K562 (cell line): ENCODE data around the gene PET117. TPM values are rescaled to one million over a fixed set of nuclear protein-coding genes. Genes with fewer than 3 reads are reported as not detected.
"Not testable (repeated sequence)": the region's sequence is repeated elsewhere in the genome, so short reads cannot be mapped to it uniquely, and the experiment has no call there.

ENCODE experiments used
- ATAC-seq: fragments of 200-7000 bp; cut with Tn5 transposase; 3 replicates; pipeline ENCODE4 v1.9.1; 2020; ENCODE audit warnings: moderate library complexity
- BruUV-seq: library from RNA; stranded (reverse); fragments of 400-500 nt; replicated peaks from 2 replicates; lab custom pipeline; 2021; lab: Mats Ljungman, UMichigan
- CTCF ChIA-PET: fragments of 300-600 bp; formaldehyde crosslinking; extraction: SDS; loops from one replicate; lab custom pipeline; 2021; ENCODE audit warnings: low intra/inter-chr PET ratio; lab: Yijun Ruan, JAX
- POLR2A ChIA-PET: fragments of 300-600, 350-650 bp; sonication (Branson Sonifier 250); formaldehyde crosslinking; extraction: SDS; loops from one replicate; lab custom pipeline; 2021; ENCODE audit warnings: antibody characterized with exemption, inconsistent platforms; lab: Yijun Ruan, JAX
- DNase-seq, 4 experiments: peaks; one replicate each; pipeline versions ENCODE4 v3.0.0 to v3.0.0-alpha.2; 2011 to 2018; ENCODE audit warnings: low spot score in 3 of 4, mixed read lengths in 3 of 4; ENCODE audit errors: extremely low read depth in 1 of 4
- FAIRE-seq: peaks from 2 replicates; lab custom pipeline; 2011; peaks lifted over from hg19 to GRCh38; lab: Jason Lieb, UNC
- H2AFZ ChIP-seq: 2 replicates; pipeline ENCODE4 v1.6.0; 2011; ENCODE audit warnings: low read depth, low read length, control low read depth, inconsistent platforms
- H3K27ac ChIP-seq: fragments of 200-600 bp; 3 replicates; pipeline ENCODE4 v1.8.0; 2011; ENCODE audit warnings: low read depth, mild to moderate bottlenecking, control low read depth, inconsistent platforms, low read length, moderate library complexity, mixed read lengths; ENCODE audit errors: extremely low read depth
- H3K27me3 ChIP-seq, 2 experiments: fragments of 300-600 bp in 1 of 2; 2 replicates in 1 of 2; 3 replicates in 1 of 2; pipeline versions ENCODE4 v1.6.0 to v1.8.0; 2011; ENCODE audit warnings: inconsistent platforms in 2 of 2, low read length in 2 of 2, mild to moderate bottlenecking in 1 of 2, mixed read lengths in 1 of 2, moderate library complexity in 1 of 2; ENCODE audit not compliant: control insufficient read depth in 2 of 2, insufficient read depth in 2 of 2
- H3K36me3 ChIP-seq: fragments of 300-600 bp; 3 replicates; pipeline ENCODE4 v1.8.0; 2011; ENCODE audit warnings: mild to moderate bottlenecking, low read length, inconsistent platforms; ENCODE audit not compliant: control insufficient read depth, insufficient read depth
- H3K4me1 ChIP-seq, 2 experiments: fragments of 200-600 bp in 1 of 2; replicated peaks in 1 of 2; 2 replicates in 1 of 2; 3 replicates in 1 of 2; pipeline versions ENCODE4 v1.5.1 to v1.8.0; 2011; ENCODE audit warnings: inconsistent platforms in 2 of 2, low read length in 2 of 2, mild to moderate bottlenecking in 1 of 2, mixed read lengths in 1 of 2, moderate library complexity in 1 of 2; ENCODE audit not compliant: control insufficient read depth in 2 of 2, insufficient read depth in 2 of 2
- H3K4me2 ChIP-seq: 2 replicates; pipeline ENCODE4 v1.6.1; 2011; ENCODE audit warnings: low read length, control low read depth, inconsistent platforms, mixed read lengths; ENCODE audit not compliant: insufficient read depth
- H3K4me3 ChIP-seq: fragments of 200-600 bp; sonication (generic), shearing (Covaris generic); 2 replicates; pipeline ENCODE4 v1.5.1; 2016; ENCODE audit warnings: control low read depth, inconsistent platforms
- H3K79me2 ChIP-seq: fragments of 200-600 bp; 3 replicates; pipeline ENCODE4 v1.8.0; 2011; ENCODE audit warnings: low read length, inconsistent platforms; ENCODE audit not compliant: control insufficient read depth, insufficient read depth
- H3K9ac ChIP-seq, 2 experiments: 2 replicates each; pipeline versions ENCODE4 v1.6.0 to v1.6.1; 2011; ENCODE audit warnings: low read depth in 2 of 2, low read length in 2 of 2, control low read depth in 1 of 2, inconsistent platforms in 1 of 2, mild to moderate bottlenecking in 1 of 2, mixed read lengths in 1 of 2; ENCODE audit not compliant: insufficient read depth in 1 of 2
- H3K9me1 ChIP-seq: one replicate; pipeline ENCODE4 v1.6.0; 2011; ENCODE audit warnings: inconsistent platforms, mild to moderate bottlenecking, low read length, moderate library complexity; ENCODE audit not compliant: control insufficient read depth, insufficient read depth
- H3K9me3 ChIP-seq: replicated peaks from 2 replicates; pipeline ENCODE4 v1.5.1; 2011; ENCODE audit warnings: low read depth, low read length, inconsistent platforms; ENCODE audit not compliant: control insufficient read depth, insufficient read depth
- H4K20me1 ChIP-seq: replicated peaks from 2 replicates; pipeline ENCODE4 v1.6.1; 2011; ENCODE audit warnings: low read length, inconsistent platforms, mixed read lengths; ENCODE audit not compliant: control insufficient read depth, insufficient read depth
- NFRKB ChIP-seq: fragments of 450-650 bp; IDR thresholded peaks from 2 replicates; pipeline ENCODE4 v1.6.1; 2016; ENCODE audit warnings: low read depth
- ZNF263 ChIP-seq: sonication (generic); formaldehyde crosslinking; IDR thresholded peaks from 2 replicates; pipeline ENCODE4 v1.8.0; 2022; ENCODE audit warnings: mild to moderate bottlenecking, missing genetic modification reagents, borderline replicate concordance
- WGBS: fragments of 100-300 bp; shearing (Covaris generic); methylation state at CpG from one replicate; pipeline ENCODE4 v1.1.6; 2016; ENCODE audit warnings: low coverage, mixed read lengths; ENCODE audit not compliant: insufficient coverage; ENCODE audit errors: missing lambda C conversion rate; 5-methylcytosine and 5-hydroxymethylcytosine counted together
- in situ Hi-C: fragments of 300-500 bp; cut with MboI; formaldehyde crosslinking; loops from 4 replicates; pipeline ENCODE4 v1.15.0; 2018; ENCODE audit warnings: inconsistent platforms, mixed read lengths
- intact Hi-C: fragments of 100-400 bp; cut with micrococcal nuclease; formaldehyde crosslinking; loops from 2 replicates; pipeline ENCODE4 v1.14.2; 2022
- polyA plus RNA-seq, 8 experiments: library from polyadenylated mRNA; depleted of rRNA in 4 of 8; stranded (reverse) in 5 of 8; unstranded in 3 of 8; fragments of >200 nt; fragmentation: Nextera tagmentation in 2 of 8; fragmentation: Illumina TruSeq in 1 of 8; extraction: Ambion mirVana in 2 of 8; extraction: Trizol in 1 of 8; gene quantifications; 2 replicates each; pipeline versions ENCODE4 v1.2.1 to v1.2.3, GENCODE V29; 2011 to 2014; ENCODE audit warnings: inconsistent platforms in 1 of 8, missing spikeins in 1 of 8
- total RNA-seq, 7 experiments: library from RNA; depleted of rRNA in 6 of 7; stranded (reverse); fragments of >200 nt in 6 of 7; fragmentation: Illumina TruSeq in 2 of 7; extraction: Trizol in 2 of 7; gene quantifications; 2 replicates each; pipeline versions ENCODE4 v1.2.1 to v1.2.3, GENCODE V29; 2011 to 2021; ENCODE audit warnings: low replicate concordance in 1 of 7

Gene PET117
- total and polyA plus RNA-seq, 9 of the 15 experiments (the other 6 are each of a cell fraction or from before 2014, with no cell fraction given): 7.1 to 18.2 (median 12.4) TPM

DNA sequence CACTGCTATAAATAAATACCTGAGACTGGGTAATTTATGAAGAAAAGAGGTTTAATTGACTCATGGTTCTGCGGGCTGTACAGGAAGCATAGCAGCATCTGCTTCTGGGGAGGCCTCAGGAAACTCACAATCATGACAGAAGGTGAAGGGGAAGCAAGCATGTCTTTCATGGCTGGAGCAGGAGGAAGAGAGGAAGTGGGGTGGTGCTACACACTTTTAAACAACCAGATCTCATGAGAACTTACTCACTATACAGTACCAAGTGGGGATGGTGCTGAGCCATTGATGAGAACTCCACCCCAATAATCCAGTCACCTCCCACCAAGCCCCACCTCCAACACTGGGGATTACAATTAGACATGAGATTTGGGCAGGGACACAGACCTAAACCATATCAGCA lies 9.1 kb upstream of the PET117 start:
- H3K9me3 ChIP-seq, FAIRE-seq, H3K27me3 ChIP-seq, CTCF ChIA-PET, H3K4me3 ChIP-seq, H3K9ac ChIP-seq, POLR2A ChIA-PET, intact Hi-C loops, BruUV-seq, H2AFZ ChIP-seq, ATAC-seq, H3K79me2 ChIP-seq, DNase-seq, H3K36me3 ChIP-seq, H3K27ac ChIP-seq, H4K20me1 ChIP-seq, H3K4me2 ChIP-seq, H3K4me1 ChIP-seq, H3K9me1 ChIP-seq, in situ Hi-C loops: not testable (repeated sequence)
- WGBS: 0% methylated on average over 1 of the region's 1 CpG

DNA sequence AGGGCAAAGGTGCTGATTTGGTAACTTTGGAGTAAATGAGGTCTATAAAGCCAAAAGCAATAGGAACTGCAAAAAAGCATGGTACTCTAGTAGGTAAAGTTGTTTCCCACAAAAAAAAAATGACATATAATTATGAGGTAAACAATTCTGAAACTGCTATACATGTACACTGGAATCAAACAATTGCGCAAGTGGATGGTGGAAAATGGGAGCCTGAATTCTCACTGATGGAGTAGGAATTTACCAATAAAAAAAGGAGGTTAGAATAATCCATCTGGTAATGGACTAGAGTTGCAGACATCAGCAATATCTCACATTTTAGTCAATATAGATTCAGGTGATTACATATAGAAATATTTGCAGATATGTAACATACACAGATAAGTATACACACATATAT lies 5.0 kb upstream of the PET117 start:
- Histone ChIP-seq H2AFZ (no peak overlapping the region), H3K79me2 (no peaks in the 10 kb centered on the region), H3K9me1 (no peaks in the 10 kb centered on the region), H3K4me3 (no peak overlapping the region), H3K27me3 (no peaks in the 10 kb centered on the region; a peak in 1 of 5 replicates), H3K9ac (no peak overlapping the region), H3K27ac (no peak overlapping the region), H3K4me1 (peaks cover 0 to 8% of the 10 kb centered on the region in 2 experiments; a peak in 2 of 5 replicates), H3K9me3 (no peaks in the 10 kb centered on the region), H3K4me2 (no peak overlapping the region), H4K20me1 (no peaks in the 10 kb centered on the region), H3K36me3 (no peaks in the 10 kb centered on the region)
- ATAC-seq (no peak), FAIRE-seq (no peak), DNase-seq (no peak)
- BruUV-seq: no TSS peak
- TF ChIP-seq ZNF263 (no peak), NFRKB (no peak)
- ChIA-PET CTCF (no interaction called here), POLR2A (no interaction called here)
- intact Hi-C loops: no loop called here
- 11% methylated on average over 1 of the region's 1 CpG for WGBS
- in situ Hi-C loops: no loop called here
